SK-N-MC (cell line): Measurements from ENCODE around the gene AKT1S1.

ENCODE experiments used
- DNase-seq: peaks from one replicate; pipeline ENCODE4 v3.0.0-alpha.2; 2011; ENCODE audit warnings: low read depth, low spot score
- H3K27ac ChIP-seq: fragments of 200-600 bp; sonication (generic); 2 replicates; pipeline ENCODE4 v1.5.1; 2016; ENCODE audit warnings: mixed run types
- H3K36me3 ChIP-seq: fragments of 200-600 bp; sonication (generic); 2 replicates; pipeline ENCODE4 v1.6.1; 2017; ENCODE audit warnings: antibody characterized with exemption, low read length, mixed read lengths; ENCODE audit not compliant: insufficient read depth
- H3K4me3 ChIP-seq: fragments of 200-600 bp; sonication (generic); 2 replicates; pipeline ENCODE4 v1.5.1; 2016
- H3K9ac ChIP-seq: fragments of 200-600 bp; sonication (generic); 2 replicates; pipeline ENCODE4 v1.8.0; 2017; ENCODE audit warnings: mixed run types, mixed read lengths; ENCODE audit not compliant: insufficient read length
- H3K9me3 ChIP-seq: fragments of 200-600 bp; sonication (generic); 2 replicates; pipeline ENCODE4 v1.6.1; 2017; ENCODE audit warnings: low read depth, mild to moderate bottlenecking, antibody characterized with exemption, low read length, moderate library complexity, mixed read lengths
- EZH2 ChIP-seq: fragments of 200-600 bp; sonication (generic); IDR thresholded peaks from one replicate; pipeline ENCODE4 v1.6.1; 2017; ENCODE audit warnings: antibody characterized with exemption
- FOXP2 ChIP-seq: optimal IDR thresholded peaks from 2 replicates; pipeline ENCODE3; 2011; ENCODE audit warnings: mild to moderate bottlenecking, moderate library complexity; ENCODE audit not compliant: insufficient read depth; ENCODE audit errors: extremely low read length, control extremely low read depth
- POLR2AphosphoS5 ChIP-seq: IDR thresholded peaks from 2 replicates; pipeline ENCODE4 v1.6.1; 2012; ENCODE audit warnings: mild to moderate bottlenecking, low read depth, low read length, borderline replicate concordance

Gene AKT1S1

DNA sequence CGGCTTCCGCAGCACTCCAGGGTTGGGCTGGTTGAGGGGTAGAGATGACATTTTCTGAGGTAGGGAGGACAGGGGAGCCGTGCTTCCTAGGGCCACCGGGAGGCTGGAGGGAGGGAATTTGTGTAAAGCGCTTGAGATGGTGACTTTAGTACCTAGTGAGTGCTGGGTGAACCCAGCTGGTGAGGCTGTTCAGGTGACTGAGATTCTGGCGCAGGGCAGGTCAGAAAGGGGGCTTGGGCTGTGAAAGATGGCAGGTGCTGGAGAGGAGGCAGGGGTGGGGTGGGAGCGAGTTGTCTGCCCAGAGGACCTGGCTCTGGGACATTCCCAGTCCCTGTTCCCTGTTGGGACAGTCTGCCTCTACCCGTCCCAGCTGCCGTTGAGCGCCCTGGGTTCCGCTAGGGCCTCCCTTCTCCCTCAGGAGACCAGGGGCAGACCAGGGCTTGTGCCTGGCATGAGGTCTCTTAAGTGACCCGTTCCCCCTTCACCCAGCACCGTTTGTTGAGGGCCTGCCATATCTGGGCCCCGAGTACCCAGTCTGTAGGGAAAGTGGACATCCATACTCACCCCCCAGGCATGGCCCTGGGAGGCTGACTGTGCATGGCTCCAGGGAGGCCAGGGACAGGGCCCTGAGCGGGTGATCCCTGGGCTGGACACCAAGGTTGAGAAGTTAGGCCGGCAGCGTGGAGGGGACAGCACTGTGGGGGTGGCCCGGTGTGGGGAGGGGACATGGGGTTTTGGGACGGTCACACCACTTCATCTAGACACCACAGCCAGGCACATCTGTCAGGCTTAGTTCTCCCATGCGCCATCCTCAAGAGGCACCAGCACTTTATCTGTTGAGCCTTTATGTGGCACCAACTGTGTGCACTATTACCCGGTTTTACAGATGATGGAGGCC, 21.2 kb downstream of the AKT1S1 start:
- Histone ChIP-seq H3K36me3 (peaks cover 77% of the 10 kb centered on the region), H3K9me3 (no peaks in the 10 kb centered on the region), H3K4me3 (no peak overlapping the region), H3K27ac (0 out of 2 replicates have a peak overlapping the region, but pooled peaks have one; percentile 19), H3K9ac (no peak overlapping the region)
- TF ChIP-seq EZH2 (no peak), POLR2AphosphoS5 (0 out of 2 replicates have a peak, but pooled peaks have one; percentile 23)
- no peak for DNase-seq

DNA sequence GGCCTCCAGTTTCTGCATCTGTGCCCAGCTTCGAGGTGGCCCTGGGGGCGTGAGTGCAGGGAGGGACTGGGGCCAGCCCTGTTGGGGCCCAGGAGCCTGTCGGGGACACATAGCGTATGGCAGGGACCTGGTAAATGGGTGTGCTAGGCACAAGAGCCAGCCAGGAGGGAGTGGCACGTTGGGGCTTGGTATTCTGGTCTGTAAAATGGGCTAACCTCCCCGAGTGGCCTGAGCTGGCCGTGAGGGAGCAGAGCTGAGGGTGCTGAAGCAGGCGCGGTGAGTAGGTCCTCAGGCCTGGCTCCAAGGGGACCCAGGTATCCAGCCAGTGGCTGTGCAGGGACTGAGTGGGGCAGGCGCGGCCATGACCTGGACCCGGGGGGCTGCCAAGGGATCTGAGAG, 21.9 kb downstream of the AKT1S1 start:
- Histone ChIP-seq H3K9me3 (no peaks in the 10 kb centered on the region), H3K9ac (no peak overlapping the region), H3K4me3 (no peak overlapping the region), H3K27ac (no peak overlapping the region), H3K36me3 (peaks cover 71% of the 10 kb centered on the region)
- no peak for TF ChIP-seq FOXP2
- peak; percentile 14; the same call in 1 of the 2 replicates for TF ChIP-seq POLR2AphosphoS5
- no peak for DNase-seq

DNA sequence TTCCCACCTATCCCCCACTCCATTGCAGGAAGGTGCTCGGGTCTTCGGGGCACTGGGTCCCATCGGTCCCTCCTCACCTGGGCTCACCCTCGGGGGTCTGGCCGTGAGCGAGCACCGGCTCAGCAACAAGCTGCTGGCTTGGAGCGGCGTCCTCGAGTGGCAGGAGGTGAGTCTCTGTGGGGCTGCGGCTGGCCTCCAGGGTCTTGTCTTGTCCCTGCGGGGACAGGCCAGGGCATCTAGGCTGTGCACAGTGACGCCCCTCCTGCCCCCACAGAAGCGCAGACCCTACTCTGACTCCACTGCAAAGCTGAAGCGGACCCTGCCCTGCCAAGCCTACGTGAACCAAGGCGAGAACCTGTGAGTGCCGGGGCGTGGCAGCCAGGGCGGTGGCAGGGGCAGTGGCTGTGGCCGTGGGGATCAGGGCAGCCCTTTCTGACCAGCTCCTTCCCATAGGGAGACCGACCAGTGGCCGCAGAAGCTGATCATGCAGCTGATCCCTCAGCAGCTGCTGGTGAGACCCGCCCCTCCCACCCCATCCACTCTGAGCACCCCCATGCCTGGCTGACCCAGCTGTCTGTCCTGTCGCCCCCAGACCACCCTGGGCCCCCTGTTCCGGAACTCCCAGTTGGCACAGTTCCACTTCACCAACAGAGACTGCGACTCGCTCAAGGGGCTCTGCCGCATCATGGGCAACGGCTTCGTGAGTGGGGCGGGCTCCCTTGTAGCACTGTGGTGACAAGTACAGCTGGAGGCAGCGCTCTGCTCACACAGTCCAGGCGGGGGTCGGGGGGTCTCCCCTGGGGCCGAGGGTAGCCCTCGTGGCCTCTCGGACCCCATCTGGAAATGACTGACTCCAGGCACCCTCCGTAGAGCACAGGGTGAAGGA, 22.5 kb downstream of the AKT1S1 start:
- Histone ChIP-seq H3K27ac (no peak overlapping the region), H3K36me3 (peaks cover 68% of the 10 kb centered on the region)

DNA sequence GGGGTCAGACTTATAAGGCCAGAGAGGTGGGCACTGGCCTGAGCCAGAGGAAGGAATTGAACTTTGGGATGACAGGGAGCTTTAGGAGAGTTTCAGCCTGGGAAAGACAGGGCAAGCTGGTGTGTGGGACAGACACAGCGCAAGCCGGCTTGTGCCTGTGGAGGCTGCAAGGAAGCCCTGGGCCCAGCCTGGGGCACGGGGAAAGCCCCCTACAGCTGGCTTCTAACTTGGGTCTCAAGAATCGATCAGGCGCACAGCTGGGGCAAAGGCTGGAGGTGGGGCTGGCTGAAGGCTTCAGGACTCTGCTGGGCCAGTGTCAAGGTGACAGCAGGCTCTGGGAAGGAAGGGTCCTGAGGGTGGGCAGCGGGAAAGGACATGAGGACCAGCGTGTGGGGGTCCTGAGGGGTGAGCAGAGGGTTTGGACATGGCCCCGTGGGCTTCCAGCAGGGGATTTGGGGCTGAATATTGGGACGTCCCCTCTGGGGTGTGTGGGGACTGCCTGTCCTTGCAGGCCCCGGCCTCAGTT, 23.2 kb downstream of the AKT1S1 start:
- TF ChIP-seq FOXP2 (no peak), EZH2 (no peak), POLR2AphosphoS5 (no peak)
- no peak for DNase-seq
- Histone ChIP-seq H3K9me3 (no peaks in the 10 kb centered on the region), H3K9ac (peak overlapping the region; percentile 41), H3K27ac (0 out of 2 replicates have a peak overlapping the region, but pooled peaks have one; percentile 31), H3K36me3 (peaks cover 72% of the 10 kb centered on the region), H3K4me3 (peak overlapping the region; percentile 14; the same call in 1 of the 2 replicates)

More for the DNA sequence above, 22.5 kb downstream of the AKT1S1 start:
- H3K9ac ChIP-seq: no peak overlapping the region
- no peaks in the 10 kb centered on the region for H3K9me3 ChIP-seq
- no peak for DNase-seq
- no peak overlapping the region for H3K4me3 ChIP-seq
- no peak for TF ChIP-seq FOXP2
- TF ChIP-seq POLR2AphosphoS5: peak; percentile 29; the same call in 1 of the 2 replicates

DNA sequence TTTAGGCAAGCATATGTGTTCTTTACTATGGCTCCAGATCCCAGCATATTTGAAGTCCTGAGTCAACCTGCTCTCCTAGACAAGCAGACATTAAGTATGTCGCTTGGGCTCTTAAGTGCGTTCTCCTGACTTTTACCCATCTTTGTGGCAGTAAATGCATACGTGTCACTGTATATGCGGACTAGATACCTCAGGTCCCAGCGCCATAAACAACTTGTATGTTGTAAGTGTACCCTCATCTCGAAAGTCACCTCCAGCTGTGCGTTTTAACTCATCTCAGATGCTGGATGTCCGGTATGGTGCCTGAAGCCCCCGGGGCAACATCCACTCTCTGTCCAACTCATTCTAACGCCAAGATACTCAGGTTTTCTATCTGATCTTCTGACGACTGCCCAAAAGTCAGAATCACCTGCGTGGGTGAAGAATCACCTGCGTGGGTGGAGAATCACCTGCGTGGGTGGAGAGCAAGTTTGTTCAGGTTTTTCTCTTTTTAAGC, 24.5 kb downstream of the AKT1S1 start:
- Histone ChIP-seq H3K9ac (peak overlapping the region; percentile 64), H3K27ac (no peak overlapping the region), H3K36me3 (peaks cover 62% of the 10 kb centered on the region), H3K9me3 (no peaks in the 10 kb centered on the region), H3K4me3 (peak overlapping the region; percentile 95)
- no peak for TF ChIP-seq EZH2
- TF ChIP-seq FOXP2: no peak
- no peak for TF ChIP-seq POLR2AphosphoS5
- no peak for DNase-seq

DNA sequence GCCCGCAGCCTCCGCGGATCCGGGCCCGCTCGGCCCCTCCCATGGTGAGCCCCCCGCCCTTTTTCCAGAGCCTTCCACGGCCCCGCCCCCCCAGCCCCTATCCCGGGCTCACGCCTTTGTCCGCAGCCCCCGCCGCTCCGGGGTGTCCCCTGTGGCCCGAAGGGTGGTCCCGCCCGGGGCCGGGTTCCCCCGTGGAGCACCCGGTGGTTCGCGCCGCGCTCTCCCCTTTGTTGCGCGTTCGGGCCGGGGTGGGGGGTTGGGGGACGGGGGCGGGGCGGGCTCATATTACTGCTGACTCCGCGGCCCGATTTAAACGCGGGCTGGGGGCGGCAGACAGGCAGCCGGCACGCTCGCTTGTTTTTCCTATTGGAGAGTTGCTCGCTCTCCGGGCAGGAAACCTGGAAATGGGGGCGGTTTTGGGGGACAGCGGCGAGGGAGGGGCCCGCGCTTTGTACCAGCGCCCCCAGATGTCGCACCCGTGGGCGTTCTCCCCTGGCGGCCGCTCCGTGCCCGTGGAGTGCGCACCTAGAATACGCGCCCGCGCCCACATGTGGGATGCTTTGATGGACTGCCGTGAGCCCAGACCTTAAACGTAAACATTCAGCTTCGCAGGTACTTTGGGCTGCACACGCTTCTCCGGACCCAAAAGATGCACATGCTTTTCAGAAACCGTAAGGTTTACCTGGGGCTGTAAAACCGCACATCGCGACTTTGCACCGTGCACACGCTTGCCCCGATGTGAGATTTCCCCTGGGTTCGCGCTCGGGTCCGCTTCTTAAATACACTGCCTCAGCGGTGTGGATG, 25.5 kb downstream of the AKT1S1 start:
- no peak for TF ChIP-seq FOXP2
- no peak for TF ChIP-seq POLR2AphosphoS5
- TF ChIP-seq EZH2: no peak
- Histone ChIP-seq H3K4me3 (peak overlapping the region; percentile 95), H3K27ac (peak overlapping the region; percentile 99), H3K9ac (peak overlapping the region; percentile 91), H3K9me3 (no peaks in the 10 kb centered on the region), H3K36me3 (peaks cover 52% of the 10 kb centered on the region)
- DNase-seq: no peak
